NCI-H345 (cell line): ENCODE measurements around the gene ARHGEF18.
"Not testable (repeated sequence)": the region's sequence is repeated elsewhere in the genome, so short reads cannot be mapped to it uniquely, and the experiment has no call there.

Experiments
- DNase-seq: peaks from one replicate; lab custom pipeline; 2025; lab: John Stamatoyannopoulos, UW

ARHGEF18 gene

GRCh38 chr19:7348587-7349230 lies at the start of gene ARHGEF18:
ARHGEF18 (plus strand) TSS chr19:7348937; CDS start chr19:7362891, 13,954 bp downstream.
- DNase-seq = no peak

GRCh38 chr19:7301525-7301924 lies 47.2 kb upstream of the ARHGEF18 start:
- DNase-seq = no peak

GRCh38 chr19:7303470-7303869 lies 45.3 kb upstream of the ARHGEF18 start:
- no peak for DNase-seq

GRCh38 chr19:7304200-7304599 lies 44.5 kb upstream of the ARHGEF18 start:
- DNase-seq = no peak

GRCh38 chr19:7307590-7308218 lies 41.0 kb upstream of the ARHGEF18 start:
- DNase-seq = no peak

DNA sequence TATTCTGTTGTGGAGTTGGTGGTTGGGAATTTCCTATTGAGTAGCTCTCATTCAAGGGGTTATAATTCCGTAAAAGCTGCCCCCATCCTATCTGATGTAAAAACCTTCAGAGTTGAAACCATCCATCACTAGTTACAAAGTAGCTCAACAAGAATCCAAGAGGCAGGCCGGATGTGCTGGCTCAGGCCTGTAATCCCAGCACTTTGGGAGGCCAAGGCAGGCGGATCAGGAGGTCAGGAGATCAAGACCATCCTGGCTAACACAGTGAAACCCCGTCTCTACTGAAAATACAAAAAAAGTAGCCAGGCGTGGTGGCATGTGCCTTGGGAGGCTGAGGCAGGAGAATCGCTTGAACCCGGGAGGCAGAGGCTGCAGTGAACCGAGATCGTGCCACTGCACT lies 40.4 kb upstream of the ARHGEF18 start:
- not testable (repeated sequence) for DNase-seq

- DNase-seq = no peak
These were observed 36.8 kb upstream of the ARHGEF18 start for GRCh38 chr19:7311911-7312310.

DNA sequence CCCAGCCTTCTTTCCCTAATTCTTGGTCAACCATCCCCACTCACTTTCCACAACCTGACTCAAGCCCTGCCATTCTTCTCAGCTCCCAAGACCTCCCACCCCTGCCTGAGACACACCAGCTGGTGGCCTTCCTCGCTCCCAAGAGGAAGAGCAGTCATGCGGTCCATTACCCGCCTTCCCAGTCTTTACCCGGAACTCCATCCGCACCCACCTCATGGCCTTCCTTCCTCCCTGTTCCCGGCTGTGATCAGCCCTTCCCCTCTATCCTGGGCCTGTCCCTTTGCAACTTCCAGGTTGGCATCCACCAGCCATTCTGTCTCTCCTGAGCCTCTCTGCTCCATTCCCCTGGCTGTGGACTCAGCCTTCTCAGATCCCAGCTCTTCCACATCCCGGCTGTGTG lies 35.9 kb upstream of the ARHGEF18 start:
- no peak for DNase-seq

DNA sequence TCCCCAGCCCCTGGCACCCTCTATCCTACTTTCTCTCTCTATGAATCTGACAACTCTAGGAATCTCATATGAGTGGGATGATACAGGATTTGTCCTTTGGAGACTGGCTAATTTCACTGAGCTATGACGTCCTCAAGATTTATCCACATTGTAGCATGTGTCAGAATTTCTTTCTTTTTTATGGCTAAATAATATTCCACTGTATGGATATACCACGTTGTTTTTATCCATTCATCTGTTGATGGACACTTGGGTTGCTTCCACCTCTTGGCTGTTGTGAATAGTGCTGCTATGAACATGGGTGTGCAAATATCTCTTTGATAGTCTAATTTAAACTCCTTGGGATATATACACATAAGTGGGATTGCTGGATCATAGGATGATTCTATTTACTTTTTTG lies 30.6 kb upstream of the ARHGEF18 start:
- no peak for DNase-seq

- no peak for DNase-seq
These were observed 22.4 kb upstream of the ARHGEF18 start for GRCh38 chr19:7326105-7326877.

DNA sequence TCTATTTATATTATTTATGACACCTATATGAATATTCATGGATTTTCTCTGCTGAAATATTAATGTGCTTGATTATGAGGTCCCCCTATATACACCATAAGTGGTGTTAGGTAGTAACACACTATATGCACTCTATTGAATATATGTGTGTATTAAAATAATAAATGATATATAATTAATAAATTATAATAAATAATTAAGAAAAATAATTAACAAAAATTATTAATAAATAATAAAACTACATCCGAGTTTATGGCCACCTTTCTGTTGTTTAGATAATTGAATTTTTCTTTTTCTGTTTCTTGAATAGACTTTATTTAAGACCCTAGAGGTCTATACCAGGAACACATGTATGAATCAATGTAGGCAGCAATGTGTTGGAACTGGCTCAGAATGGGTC lies 20.9 kb upstream of the ARHGEF18 start:
- no peak for DNase-seq

DNA sequence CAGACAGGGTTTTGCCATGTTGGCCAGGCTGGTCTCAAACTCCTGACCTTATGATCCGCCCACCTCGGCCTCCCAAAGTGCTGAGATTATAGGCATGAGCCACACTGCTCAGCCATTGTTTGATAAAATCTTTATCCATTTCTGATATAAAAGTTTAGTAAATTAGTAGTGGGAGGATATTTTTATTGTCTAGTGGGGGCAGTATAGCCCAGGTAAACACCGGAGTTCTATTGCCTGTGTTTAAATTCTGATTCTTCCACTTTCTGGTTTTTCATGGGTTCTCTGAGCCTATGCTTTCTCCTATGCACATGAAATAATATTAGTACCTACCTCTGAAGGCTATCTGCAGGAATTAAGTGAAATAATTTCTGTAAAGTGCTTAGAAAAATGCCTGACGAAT lies 20.1 kb upstream of the ARHGEF18 start:
- no peak for DNase-seq

DNA sequence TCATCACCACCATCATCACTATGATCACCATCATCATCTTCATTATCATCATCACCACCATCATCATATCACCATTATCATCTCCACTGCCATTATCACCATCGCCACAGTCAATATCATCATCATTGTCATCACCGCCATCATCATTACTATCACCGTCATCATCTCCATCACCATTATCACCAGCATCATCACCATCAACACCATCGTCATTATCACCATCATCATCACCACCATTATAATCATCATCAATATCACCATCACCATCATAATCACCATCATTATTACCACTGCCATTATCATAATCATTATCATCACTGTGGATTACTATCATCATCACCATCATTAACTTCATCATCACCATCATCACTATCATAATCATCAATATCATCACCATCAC lies 17.3 kb upstream of the ARHGEF18 start:
- DNase-seq = no peak

DNA sequence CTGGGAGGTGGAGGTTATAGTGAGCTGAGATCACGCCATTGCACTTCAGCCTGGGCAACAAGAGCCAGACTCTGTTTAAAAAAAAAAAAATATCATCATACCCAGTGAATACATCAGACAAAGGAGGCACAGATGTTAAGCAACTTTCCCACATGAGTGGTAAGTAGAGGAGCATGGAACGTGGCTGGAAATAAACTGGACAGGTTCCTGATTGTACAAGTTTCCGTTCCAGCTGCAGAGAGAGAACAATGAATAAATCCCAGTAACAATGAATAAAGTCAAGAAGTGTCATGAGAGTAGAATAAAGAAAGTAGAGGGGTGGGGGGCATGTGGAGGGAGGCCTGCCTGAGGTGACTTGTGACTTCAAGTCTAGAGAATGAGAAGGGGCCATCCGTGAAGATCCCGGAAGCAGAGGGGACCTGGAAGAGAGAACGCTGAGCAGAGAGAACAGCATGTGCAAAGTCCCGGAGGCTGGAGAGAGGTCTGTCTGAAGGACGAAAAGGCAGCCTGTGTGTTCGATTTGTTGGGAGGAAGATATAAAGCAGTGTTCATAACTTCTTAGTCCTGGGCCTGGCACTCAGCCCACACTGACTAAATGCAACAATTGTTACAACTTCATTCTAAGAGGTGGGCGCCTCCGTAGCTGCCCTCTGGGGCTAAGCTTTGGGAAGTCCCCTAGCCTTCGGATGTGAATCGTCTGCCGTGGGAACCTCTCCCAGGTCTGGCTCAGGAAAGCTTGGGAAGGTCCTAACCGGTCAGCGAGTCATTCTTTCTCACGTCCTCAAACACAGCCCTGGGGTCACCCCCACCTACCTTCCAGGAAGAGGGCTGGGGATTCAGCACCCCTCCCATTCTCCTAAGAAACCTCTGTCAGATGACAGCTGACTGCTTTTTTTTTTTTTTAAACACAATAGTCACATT lies 15.3 kb upstream of the ARHGEF18 start:
- no peak for DNase-seq

DNA sequence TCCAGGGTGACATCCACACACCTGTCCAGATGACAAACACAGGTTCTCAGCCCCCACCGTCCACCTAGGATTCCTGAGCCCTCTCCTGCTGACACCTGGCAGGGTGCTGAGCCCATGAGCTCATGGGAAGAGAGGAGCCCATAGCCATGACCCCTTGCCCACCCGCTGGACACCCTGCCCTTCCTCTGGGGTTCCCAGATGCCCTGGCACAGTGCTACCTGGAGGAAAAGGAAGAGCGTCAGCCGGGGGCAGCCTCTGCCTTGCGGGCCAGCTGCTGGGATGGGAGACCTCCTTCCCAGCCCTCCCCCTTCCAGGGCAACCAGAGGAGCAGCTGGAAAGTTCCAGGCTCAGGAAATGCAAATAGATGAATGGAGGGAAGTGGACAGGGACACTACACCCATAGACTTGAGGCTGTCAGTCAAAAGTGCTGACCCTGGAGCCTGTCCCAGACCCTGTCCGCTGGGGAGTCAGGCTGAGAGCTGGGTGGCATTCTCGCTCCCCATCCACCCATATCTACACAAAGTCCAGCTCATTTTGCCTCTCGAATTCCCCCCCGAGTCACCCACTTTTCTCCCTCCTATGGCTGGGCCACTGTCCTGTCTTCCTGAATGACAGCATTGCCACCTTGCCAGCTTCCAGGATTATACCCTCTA lies 12.3 kb upstream of the ARHGEF18 start:
- no peak for DNase-seq

DNA sequence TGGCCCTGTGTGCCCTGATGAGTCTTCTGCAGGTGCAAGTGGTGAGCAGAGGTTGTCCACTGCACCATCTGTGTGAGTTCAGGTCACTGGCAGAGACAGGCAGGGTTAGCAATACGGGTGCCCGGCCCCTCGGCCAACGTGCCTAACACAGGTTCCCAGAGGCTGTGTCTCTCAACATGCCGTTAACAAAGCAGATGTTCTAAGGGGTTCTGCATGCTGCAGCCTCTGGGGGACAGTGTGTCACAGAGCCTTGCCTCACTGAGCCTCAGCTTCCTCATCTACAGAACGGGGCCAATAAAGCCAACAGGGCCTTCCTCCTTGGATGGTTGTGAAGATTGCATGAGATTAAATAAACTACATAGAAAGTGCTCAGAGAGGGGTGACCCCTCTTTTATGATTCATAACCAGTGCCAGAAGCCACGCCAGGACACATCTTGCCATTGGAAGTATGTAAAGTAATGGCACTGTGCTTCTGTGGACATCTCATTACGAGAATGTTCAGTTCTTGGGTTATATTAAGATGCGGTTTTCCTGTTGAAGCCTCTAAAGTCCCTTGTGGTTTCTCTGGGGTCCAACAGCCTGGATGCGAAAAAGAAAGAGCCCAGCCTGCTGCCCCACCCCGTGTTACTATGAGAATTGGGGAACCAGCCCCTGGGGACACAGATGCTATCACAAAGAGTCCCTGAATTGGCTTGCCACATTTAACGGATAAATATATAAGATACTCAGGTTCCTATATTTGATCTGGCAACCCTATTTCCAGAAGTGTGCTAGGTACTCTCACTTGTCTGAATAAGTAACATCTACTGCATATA lies 11.2 kb upstream of the ARHGEF18 start:
- no peak for DNase-seq

- DNase-seq = peak; percentile 67
These were observed 7.5 kb upstream of the ARHGEF18 start for GRCh38 chr19:7340959-7341837.

DNA sequence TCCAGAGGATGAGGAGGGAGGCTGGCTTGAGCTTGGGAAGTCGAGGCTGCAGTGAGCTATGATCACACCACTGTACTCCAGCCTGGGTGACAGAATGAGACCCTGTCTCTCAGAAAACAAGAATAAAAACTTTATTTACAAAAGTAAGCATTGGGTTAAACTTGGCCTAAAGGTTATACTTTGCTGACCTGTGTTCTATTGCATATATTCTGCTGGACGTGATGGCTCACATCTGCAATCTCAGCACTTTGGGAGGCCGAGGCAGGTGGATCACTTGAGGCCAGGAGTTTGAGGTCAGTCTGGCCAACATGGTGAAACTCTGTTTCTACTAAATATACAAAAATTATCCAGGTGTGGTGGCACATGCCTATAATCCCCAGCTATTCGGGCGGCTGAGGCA lies 6.6 kb upstream of the ARHGEF18 start:
- no peak for DNase-seq

DNA sequence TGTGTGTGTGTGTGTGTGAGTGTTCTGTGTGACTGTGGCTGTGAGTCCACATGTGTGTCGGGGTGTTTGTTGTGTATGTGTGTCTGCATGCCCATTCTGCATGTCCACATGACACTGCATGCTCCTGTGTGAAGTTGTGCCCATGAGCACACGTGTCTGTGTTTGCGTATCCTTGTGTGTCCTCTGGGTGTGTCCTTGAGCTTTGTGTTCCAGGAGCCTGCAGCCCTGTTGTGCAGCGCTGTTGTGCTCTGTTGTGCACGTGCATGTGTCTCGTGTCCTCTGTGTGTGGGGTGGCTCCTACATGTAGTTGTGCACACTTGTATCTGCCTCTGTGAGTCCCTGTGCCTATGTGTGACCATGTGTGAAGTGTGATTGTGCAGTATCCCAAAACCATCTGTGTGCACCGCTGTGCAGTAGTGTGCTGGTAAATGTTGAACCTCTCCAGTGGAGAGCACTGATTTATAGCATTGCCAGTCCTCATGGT lies 2.2 kb upstream of the ARHGEF18 start:
- DNase-seq = no peak

- DNase-seq = not testable (repeated sequence)
These were observed 1.7 kb upstream of the ARHGEF18 start for GRCh38 chr19:7346997-7347396.
